ENCODE measurements around the gene CPA4.
A peak's percentile ranks its signal among the peaks of the same experiment; 100 is the strongest.

Gene CPA4

DNA sequence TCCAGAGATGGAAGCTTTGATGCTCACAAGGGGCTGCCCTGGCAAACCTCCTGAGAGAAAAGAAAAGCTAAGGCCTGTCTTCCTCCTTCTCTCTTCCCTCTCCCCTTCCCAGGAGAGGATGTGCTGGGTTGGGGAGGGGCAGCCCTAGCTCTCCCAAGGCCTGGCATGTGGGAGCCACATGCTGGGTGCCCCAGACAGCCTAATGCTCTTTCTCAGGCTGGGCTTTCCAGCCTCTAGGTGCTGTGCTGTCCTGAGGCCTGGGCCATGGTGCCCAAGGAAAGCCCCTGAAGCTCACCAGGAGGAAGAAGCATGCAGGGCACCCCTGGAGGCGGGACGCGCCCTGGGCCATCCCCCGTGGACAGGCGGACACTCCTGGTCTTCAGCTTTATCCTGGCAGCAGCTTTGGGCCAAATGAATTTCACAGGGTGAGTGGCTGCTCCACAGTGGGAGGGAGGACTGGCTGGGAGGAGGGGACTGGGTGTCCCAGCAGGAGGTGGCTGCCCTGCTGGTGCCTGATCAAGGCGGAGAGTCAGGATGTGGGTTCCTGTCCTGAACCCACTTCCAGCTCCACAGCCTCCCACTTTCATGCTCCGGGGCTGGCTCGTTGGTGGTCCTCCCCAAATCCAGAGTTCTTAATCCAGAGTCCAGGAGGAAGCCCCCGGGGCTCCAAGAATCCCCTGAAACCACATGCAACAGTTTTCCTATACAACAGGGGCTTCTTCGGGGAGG, 53.4 kb downstream of the CPA4 start:
- DNase-seq = no peak

DNA sequence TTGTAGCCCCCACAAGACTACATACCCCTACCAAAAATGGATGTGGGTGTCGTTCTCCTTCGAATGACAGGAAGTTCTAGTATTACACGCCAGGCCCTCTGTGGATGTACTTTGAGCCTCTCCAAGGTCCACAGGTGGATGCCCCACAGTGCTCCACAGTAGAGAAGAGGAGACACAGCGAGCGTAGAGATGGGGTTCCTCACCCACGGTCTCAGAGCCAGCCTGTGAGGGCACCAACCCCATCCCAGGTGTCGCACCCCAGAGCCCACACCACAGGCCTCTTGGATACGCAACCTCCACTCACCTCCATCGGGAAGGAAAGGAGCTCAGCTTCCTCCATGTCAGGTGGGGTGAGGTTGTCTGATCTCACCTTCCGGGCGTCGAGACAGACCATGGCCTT, 54.0 kb downstream of the CPA4 start:
- DNase-seq = no peak

DNA sequence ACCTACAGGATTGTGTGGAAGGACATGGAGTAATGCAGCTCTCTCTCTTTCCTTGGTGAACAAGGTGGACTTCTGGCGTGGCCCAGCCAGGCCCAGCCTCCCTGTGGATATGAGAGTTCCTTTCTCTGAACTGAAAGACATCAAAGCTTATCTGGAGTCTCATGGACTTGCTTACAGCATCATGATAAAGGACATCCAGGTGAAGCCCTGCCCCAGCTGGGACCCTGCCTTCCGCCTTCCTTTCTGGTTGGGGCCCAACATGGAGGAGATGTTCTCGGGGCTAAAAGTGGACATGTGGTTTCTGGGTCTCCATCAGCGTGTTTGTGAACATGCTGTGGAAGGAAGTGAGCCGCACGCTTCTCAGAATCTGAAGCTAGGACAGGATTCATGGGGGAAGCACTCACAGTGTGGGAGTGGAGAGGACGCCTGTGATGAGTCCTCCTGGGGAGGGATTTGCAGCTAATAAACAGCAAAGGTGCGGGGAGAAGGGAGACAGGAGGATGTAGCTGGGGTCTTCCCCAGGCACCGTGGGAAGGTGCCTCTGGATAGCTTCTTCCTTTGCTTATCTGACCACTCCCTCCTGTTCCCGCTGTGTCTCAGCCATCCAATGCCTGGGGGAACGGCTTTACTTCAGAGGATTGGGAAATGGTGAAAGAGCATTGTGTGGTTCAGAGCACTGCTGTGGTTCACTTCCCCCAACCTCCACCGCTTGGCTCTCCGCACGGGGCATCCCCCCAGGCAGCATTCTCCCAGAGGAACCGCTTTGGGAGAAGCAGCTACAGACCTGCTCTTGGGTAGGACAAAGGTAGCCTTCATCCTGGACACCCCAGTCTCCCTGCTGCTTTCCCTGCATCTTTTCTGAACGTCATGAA, 57.2 kb downstream of the CPA4 start:
- DNase-seq = peak; percentile 33

DNA sequence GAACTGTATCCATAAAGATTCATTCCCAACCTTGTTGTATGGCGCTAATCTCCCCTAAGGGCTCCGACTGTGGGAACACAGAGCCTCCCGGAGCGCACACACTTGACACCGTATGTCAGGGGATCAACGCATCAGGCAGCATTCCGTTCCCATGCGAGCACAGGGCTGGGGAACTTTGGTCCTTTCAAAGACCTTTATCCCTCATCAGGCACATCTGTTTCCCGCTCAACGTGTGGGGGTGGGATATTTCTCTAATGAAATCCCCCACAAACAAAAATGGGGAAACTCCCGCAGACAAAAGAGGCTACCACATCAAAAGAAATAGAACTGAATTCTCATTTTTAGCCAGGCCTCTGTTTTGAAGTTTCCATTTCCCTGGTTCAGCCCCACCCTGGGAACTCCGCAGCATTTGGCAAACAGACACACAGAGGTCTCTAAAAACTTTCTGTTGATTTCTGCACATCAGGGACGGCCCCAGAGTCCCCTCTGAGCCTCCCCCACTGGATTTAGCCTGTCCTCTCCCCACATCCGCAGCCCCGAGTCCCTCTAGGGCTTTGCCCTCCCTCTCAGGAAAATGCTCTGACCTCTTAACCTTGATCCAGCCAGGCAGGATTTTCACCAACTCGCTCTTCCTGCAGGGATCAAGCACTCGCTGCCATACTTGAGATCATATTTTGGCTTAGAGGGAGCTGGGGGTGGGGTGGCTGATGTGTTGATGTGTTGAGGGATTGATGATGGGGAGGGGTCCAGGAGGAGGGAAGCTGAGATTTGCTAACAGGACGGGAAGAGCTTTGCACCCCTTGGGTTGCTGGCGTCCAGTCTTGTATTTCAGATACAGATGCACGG, 58.2 kb downstream of the CPA4 start:
- DNase-seq = peak; percentile 67

DNA sequence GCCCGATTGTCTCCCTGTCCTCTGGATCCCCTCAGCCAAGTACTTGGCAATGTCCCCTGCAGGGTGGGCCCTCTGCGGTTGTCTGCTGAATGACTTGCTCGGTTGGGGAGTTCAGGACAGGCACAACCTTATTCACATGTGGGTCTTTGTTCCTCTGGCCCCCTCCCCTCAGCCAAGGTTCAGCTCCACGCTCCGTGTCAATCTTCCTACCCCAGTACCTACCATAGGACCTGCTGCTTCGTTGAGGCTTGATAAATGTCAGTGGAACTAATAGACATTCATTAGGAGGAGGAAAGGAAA, 58.8 kb downstream of the CPA4 start:
- peak; percentile 70 for DNase-seq

DNA sequence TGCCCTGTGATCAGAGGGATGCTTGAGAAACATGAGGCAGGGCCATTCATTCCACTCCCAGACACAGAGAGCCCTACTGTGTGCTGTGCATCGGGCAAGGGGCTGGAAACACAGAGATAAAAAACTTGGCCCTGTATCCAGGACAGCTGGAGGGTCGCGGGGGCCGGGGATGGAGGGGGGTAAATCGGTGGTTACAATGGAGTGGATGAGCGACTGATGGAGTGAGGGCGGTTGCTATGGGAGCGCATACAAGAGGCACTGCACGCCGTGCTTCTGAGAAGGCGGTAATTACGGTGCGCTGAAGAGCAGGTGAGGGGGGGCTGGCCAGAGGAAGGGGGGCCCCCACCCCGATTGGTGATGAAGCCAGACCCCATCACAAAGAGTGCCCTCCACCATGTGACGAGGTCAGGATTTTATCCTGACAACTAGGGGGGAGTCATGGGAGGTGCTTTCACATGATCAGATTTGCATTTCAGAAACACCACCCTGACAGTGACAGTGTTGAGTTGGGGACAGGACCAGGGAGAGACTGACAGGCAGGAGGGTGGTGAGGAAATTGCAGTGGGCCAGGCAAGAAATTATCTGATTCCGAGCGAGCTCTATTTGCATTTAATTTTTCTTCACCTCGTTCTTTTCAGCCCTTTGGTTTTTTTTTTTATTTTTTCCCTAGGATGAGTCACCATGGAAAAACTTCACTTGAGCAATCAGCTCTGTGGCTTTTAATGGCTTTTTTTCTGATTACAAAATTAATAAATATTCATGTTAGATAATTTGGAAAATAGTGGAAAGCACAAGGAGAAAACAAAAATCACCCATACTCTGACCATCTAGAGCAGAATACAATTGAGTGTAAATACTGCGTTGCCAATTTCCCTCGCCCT, 59.5 kb downstream of the CPA4 start:
- DNase-seq = peak; percentile 98

DNA sequence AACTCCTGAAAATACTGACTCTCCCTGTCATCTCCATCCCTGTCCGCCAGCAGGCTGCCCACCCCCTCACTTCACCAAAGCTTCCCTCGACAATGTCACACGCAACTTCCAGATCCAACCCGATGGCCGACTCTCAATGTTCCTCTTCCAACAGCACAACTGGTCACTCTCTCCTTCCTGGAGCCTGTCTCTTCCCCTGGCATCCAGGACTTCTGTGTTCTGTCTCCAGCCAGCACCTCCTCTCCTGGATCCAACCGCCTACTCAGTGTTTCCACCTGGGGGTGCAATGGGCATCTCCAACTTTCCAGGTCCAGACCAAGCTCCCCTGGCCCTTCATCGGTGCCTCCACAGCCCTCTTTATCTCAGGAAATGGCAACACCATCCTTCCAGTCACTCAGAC, 60.2 kb downstream of the CPA4 start:
- DNase-seq = peak; percentile 27

DNA sequence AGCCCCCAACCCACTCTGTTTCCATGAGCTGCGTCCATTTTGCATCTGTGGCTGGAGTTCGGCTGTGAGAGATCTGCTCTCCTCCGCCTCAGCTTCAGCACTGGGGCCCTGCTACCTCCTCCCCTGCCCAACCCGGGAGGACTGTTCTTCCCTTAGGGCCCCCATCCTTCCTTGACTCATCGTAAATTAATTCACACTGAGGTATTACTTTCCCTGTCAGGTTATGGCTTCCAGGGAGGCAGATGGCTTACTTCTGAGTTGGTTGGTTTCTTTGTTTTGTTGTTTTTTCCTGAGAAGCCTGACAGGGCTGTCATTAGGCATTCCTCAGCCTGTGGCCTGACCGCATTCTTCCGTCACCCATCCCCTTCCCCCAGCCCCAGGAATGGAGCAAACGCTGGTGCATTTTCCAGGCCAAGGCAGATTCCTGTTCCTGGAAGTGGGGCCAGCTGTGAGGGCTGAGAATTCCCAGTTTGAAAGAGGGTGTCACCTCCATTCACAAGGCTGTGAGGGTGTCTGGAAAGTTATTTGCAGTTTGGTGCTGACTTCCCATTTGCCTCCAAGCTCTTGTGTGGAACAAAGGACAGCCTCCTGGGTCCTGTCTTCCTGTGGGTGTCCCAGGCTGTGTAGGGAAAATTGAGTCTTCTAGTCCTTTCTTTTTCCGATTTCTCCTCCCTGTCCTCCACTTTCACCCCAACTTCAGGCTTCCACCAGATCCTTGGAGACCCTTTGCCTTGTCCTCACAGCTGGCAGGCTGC, 63.3 kb downstream of the CPA4 start:
- DNase-seq = no peak

DNA sequence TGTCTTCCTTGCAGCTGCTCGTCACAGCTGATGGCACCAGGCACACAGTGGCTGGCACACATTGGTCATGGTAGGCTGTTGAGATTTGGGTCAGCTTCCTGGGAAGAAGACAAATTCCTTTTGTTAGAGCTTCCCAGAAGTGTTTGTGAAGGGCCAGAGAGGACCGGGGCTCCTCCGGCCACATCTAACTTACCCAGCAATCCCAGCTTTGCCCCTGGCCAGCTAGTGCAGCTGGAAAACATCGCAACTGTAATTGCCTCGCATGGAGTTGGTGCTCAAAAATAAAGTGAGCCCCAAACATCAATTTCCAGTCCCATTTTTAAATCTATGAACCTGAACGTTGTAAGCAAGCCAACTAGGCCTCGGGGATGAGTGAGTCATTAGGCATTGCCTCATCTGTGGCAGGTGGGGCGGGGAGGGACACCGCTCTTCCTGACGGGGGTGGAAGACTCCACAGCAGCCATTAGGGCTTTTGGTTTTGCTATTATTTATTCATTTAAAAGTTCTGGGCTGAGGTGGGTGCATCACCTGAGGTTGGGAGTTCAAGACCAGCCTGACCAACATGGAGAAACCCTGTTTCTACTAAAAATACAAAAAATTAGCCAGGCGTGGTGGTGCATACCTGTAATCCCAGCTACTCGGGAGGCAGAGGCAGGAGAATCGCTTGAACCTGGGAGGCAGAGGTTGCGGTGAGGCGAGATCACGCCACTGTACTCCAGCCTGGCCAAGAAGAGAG, 64.1 kb downstream of the CPA4 start:
- DNase-seq = no peak

DNA sequence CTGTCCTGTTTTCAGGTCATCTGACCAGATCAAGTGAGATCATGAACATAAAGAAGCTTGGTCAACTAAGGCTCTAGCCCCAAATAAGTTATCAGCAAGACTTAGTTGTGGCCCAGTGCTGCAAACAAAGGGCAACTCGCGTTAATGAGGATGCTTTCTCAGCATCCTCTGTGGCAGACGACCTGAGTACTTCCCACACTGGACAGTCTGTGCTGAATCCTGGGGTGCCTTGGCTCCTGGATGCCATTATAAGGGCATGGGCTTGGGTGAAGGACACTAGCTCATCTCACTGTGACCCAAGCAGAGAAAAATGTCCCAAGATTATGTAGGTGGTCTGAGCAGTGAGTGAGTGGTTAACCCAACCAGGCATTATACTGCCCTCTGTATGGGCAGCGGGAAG, 65.5 kb downstream of the CPA4 start:
- no peak for DNase-seq

DNA sequence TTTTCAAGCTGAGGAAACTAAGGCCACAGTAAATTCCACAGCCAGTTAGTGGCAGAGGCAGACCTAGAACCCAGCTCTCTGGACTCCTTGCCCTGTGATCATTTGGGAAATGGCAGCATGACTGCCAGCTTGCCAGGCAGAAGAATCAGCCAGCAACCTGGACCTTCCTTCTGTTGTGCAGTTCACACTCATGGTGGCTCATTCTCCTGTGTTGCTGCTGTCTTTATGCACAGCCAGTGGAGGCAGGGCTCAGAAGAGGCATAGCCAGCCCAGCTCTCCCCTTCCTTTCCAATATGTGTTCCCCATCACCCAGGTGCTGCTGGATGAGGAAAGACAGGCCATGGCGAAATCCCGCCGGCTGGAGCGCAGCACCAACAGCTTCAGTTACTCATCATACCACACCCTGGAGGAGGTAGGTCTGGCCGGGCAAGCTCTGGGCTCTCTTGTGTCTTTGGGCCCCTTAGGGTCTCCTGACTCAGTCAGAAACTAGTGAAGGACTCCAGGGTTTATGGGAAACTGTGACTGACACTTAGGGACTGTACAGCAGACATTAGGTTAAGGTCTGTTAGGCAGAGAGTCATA, 66.4 kb downstream of the CPA4 start:
- DNase-seq = no peak

DNA sequence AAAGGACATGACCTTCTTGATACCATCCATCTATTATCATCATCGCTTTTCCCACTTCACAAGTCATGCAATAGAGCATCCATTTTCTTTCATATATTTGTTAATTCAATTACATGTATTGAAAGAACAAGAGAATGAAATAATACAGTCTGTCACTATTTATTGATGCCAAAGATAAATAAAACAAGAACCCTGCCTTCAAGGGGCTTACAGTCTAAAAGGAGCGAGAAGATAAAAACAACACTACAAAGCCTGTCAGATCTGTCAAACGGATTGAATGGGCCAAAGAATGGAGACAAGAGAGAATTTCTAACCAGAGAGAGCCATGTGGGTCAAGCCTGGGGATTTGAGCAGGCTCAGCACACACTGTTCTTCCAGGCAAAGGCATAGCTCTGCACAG, 67.6 kb downstream of the CPA4 start:
- DNase-seq = no peak

DNA sequence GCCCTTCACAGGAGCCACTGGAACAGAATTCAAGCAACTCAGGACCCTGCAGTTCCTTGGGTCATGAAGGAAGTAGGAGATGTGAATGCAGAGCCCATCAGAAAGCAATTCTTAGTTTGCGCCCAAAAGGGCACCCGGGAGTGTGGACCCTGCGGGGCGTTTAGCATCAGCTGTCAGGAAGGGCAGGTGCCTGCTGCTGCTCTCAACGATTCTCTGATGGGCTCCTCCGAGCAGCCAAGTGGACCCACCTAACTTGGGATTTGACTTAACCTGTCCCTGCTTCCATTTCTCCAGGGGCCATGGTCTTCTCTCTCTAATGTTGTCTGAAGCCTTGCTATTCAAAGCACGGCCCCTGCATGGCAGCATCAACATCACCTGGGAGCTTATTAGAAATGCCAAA, 68.7 kb downstream of the CPA4 start:
- DNase-seq = no peak

DNA sequence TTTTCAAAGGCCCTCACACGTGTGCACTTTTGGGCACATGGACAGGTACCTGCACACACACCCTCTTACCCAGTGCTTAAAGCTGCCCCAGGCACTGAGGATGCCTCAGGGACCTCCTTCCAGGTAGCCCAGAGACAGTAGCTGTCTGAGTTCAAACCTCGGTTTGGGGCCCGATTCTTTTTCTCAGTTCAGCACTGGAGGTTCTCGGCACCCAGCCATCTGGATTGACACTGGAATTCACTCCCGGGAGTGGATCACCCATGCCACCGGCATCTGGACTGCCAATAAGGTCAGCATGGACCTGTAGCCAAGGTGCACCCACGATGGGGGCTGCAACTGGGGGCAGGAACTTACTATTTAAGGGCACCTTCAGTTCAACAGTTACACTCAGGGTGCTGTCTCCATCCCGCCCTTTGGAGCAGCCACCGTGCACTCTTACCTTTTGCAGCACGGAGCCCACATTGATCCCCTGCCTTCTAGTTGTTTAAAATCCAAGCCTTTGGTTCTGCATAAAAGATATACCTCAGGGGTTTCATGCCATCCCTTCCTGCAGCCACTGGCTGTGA, 69.4 kb downstream of the CPA4 start:
- DNase-seq = no peak

DNA sequence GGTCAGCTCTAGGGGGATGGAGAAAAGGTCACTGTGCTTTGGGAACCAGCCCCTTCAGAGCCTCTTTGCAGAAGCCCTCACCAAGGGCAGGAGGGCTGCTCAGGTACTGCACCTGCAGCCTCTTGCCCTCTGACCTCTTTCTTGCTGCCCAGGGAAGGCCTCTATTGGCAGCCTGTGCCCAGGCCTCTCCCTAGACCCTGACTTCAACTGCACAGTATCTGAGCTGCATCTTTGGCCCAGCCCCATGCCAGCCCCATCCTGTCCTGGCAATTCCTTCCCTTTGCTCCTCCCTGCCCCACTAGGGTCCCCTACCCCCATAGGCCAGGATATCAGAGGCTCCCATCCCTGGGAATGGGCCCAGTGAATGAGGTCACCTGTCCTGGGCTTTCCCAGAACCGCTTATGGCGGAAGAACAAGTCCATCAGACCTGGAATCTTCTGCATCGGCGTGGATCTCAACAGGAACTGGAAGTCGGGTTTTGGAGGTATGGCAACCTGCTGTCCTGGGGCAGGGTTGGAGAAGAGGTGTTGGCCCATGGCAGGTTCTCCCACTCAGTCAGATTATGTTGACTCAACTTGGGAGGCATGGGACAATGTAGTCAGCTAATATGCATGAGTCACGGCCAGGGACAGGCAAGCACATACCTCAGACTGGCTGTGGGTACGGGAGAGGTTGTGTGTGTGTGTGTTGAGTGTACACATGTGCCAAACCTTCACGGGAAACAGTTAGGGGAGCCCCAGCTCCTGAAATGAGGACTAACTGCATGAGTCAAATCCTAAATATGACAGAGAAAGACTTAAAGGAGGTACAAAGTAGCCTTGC, 70.3 kb downstream of the CPA4 start:
- DNase-seq = no peak

DNA sequence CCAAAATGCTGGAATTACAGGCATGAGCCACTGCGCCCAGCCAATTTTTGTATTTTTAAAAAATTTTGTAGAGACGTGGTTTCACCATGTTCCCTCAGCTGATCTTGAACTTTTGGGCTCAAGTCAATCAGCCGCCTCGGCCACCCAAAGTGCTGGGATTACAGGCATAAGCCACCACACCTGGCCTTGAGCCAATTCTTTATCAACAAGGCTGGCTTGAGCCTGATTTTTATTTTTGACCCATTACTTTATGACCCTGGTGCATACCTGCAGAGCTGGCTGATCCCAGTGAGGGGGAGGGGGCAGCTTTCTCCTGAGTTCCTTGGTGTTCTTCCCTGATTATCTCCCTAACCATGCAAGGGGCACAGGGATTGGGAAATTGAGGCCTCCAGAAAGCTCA, 71.5 kb downstream of the CPA4 start:
- DNase-seq = no peak

DNA sequence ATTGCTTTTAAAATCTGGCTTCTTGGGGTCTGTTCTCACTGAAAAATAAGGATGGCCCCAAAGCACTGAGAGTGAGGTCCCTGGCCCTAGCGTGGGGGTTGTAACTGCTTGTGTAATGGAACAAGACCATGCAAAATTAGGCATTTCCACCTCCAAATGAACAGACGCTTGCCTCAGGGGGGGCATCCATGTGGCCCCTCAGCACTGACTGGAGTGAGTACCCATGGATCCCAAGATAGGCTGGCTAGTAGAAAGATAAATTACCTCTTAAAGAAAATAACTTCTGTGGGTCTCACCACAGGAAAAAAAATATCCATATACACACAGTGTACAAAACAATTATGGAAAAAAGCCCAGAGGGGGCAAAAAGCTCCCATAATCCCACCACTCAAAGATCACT, 72.1 kb downstream of the CPA4 start:
- no peak for DNase-seq

DNA sequence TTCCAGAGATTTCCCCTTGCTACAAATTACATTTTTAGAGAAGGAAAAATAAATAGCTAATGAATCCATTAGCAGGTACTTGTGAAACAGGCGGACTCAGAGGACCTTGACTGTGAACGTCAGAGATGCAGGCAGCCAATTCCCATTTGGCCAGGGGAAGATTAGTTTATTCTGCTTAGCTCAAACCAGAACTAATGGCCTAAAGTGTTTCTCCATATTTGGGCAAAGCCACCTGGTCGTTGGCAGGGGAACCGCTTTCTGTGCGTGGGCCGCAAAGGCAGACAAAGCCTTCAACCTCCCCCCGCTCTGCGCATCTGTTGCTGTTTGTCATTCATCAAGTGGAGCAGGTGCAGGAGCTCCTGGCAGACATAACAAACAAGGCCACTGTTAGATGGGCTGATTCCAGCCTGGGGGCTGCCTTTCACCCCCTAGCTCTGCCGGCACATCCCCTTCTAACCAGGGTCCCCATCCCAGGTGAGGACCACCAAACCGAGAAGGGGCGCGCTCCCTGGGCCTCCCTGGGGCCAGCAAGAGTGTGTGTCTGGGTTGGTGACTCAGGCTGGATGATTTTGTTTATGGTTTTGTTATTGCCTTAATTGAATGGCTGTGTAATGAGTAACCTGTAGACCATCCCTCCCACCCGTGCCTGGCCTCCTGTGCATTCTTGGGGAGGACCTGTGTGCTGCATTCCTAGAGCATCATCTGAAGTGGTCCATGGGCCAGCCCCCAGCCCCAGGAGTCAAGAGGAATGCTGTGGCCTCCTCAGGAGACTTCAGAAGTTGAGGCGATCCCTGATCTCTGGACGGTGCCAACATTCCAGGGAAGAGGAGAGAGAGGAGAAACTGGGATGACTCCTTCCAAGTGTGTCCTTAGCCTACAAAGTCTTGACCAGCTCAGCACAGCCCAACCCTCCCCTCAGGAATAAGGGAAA, 72.8 kb downstream of the CPA4 start:
- peak; percentile 100 for DNase-seq

Measured in NCI-H1105 treated with DMSO at 0.1 percent for 48 hours (cell line).